ENCODE results near the gene CBR3.

DNA sequence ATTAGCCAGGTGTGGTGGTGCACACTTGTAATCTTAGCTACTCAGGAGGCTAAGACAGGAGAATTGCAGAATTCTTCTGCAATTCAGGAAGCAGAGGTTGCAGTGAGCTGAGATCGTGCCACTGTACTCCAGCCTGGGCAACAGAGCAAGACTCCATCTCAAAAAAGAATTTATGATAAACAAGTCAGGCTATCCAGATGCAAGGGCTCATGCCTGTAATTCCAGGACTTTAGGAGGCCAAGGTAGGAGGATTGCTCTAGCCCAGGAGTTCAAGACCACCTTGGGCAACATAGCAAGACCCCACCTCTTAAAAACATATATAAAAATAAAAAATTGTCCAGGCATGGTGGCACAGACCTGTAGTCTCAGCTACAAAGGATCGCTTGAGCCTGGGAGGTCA lies 10.5 kb upstream of the CBR3 start:
- TF ChIP-seq, protein P1, sequence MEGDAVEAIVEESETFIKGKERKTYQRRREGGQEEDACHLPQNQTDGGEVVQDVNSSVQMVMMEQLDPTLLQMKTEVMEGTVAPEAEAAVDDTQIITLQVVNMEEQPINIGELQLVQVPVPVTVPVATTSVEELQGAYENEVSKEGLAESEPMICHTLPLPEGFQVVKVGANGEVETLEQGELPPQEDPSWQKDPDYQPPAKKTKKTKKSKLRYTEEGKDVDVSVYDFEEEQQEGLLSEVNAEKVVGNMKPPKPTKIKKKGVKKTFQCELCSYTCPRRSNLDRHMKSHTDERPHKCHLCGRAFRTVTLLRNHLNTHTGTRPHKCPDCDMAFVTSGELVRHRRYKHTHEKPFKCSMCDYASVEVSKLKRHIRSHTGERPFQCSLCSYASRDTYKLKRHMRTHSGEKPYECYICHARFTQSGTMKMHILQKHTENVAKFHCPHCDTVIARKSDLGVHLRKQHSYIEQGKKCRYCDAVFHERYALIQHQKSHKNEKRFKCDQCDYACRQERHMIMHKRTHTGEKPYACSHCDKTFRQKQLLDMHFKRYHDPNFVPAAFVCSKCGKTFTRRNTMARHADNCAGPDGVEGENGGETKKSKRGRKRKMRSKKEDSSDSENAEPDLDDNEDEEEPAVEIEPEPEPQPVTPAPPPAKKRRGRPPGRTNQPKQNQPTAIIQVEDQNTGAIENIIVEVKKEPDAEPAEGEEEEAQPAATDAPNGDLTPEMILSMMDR (IDR thresholded peaks at IDR 0.05), result no peak
- no peak for TF ChIP-seq POLR2A (IDR thresholded peaks at IDR 0.05)
